K562 (cell line): ENCODE results near the gene TKTL1. TPM values are rescaled to one million over a fixed set of nuclear protein-coding genes. Genes with fewer than 3 reads are reported as not detected.

Experiments used
- IRF1 ChIP-seq: sonication (generic); formaldehyde crosslinking; IDR thresholded peaks from 2 replicates; pipeline ENCODE4 v1.8.0; 2022; ENCODE audit warnings: missing genetic modification reagents, mild to moderate bottlenecking, borderline replicate concordance
- MECOM ChIP-seq: fragments of 250-450 bp; sonication (Bioruptor Pico); IDR thresholded peaks from 2 replicates; pipeline ENCODE4 v1.8.0; 2022; ENCODE audit warnings: inconsistent platforms
- SMAD1 ChIP-seq: fragments of 150-350 bp; IDR thresholded peaks from 2 replicates; pipeline ENCODE4 v1.6.1; 2014; ENCODE audit warnings: low read length, low read depth; ENCODE audit not compliant: partially characterized antibody
- SMAD4 ChIP-seq: fragments of 250-450 bp; sonication (Bioruptor Pico); conservative IDR thresholded peaks from 2 replicates; pipeline ENCODE4 v1.8.0; 2021; ENCODE audit warnings: inconsistent platforms, mild to moderate bottlenecking, moderate library complexity
- TCFL5 ChIP-seq: fragments of 250-450 bp; sonication (Bioruptor Pico); conservative IDR thresholded peaks from 2 replicates; pipeline ENCODE4 v1.6.1; 2021; ENCODE audit warnings: mild to moderate bottlenecking, moderate library complexity, matching md5 sums
- TFAP4 ChIP-seq: sonication (generic); formaldehyde crosslinking; IDR thresholded peaks from 2 replicates; pipeline ENCODE4 v1.8.0; 2022; ENCODE audit warnings: missing genetic modification reagents, mild to moderate bottlenecking, moderate library complexity, borderline replicate concordance
- ZNF830 ChIP-seq: fragments of 250-450 bp; sonication (Bioruptor Pico); IDR thresholded peaks from 2 replicates; pipeline ENCODE4 v1.5.0; 2021; ENCODE audit warnings: mild to moderate bottlenecking
- polyA plus RNA-seq, 8 experiments: library from polyadenylated mRNA; depleted of rRNA in 4 of 8; stranded (reverse) in 5 of 8; unstranded in 3 of 8; fragments of >200 nt; fragmentation: Nextera tagmentation in 2 of 8; fragmentation: Illumina TruSeq in 1 of 8; extraction: Ambion mirVana in 2 of 8; extraction: Trizol in 1 of 8; gene quantifications; 2 replicates each; pipeline versions ENCODE4 v1.2.1 to v1.2.3, GENCODE V29; 2011 to 2014; ENCODE audit warnings: inconsistent platforms in 1 of 8, missing spikeins in 1 of 8
- total RNA-seq, 7 experiments: library from RNA; depleted of rRNA in 6 of 7; stranded (reverse); fragments of >200 nt in 6 of 7; fragmentation: Illumina TruSeq in 2 of 7; extraction: Trizol in 2 of 7; gene quantifications; 2 replicates each; pipeline versions ENCODE4 v1.2.1 to v1.2.3, GENCODE V29; 2011 to 2021; ENCODE audit warnings: low replicate concordance in 1 of 7
- TF ChIP-seq, protein P1 (sequence below), 2 experiments: fragments of 450-650 bp in 1 of 2; sonication (generic) in 1 of 2; formaldehyde crosslinking in 1 of 2; IDR thresholded peaks in 1 of 2; conservative IDR thresholded peaks in 1 of 2; 2 replicates each; pipeline versions ENCODE4 v1.6.1 to v1.8.1; 2016 to 2023; ENCODE audit warnings: mild to moderate bottlenecking in 2 of 2, moderate library complexity in 2 of 2, inconsistent platforms in 1 of 2, missing genetic modification reagents in 1 of 2
- TF ChIP-seq, protein P2 (sequence below): fragments of 250-450 bp; sonication (Bioruptor Pico); IDR thresholded peaks from 2 replicates; pipeline ENCODE4 v1.5.0; 2020; ENCODE audit warnings: mild to moderate bottlenecking
- TF ChIP-seq, protein P3 (sequence below): fragments of 450-650 bp; IDR thresholded peaks from 2 replicates; pipeline ENCODE4 v1.6.1; 2016; ENCODE audit warnings: mild to moderate bottlenecking, moderate library complexity

Gene TKTL1
- total and polyA plus RNA-seq, 9 of the 15 experiments (the other 6 are each of a cell fraction or from before 2014, with no cell fraction given), result 0.18 to 0.71 (median 0.38) TPM

GRCh38 chrX:154371017-154371788, 75.6 kb downstream of the TKTL1 start (continued):
- TF ChIP-seq, protein P1, sequence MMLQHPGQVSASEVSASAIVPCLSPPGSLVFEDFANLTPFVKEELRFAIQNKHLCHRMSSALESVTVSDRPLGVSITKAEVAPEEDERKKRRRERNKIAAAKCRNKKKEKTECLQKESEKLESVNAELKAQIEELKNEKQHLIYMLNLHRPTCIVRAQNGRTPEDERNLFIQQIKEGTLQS (IDR thresholded peaks at IDR 0.05), result no peak
- TF ChIP-seq, protein P1 (CRISPR knock-in tag; conservative IDR thresholded peaks at IDR 0.05), result no peak
- TF ChIP-seq, protein P2, sequence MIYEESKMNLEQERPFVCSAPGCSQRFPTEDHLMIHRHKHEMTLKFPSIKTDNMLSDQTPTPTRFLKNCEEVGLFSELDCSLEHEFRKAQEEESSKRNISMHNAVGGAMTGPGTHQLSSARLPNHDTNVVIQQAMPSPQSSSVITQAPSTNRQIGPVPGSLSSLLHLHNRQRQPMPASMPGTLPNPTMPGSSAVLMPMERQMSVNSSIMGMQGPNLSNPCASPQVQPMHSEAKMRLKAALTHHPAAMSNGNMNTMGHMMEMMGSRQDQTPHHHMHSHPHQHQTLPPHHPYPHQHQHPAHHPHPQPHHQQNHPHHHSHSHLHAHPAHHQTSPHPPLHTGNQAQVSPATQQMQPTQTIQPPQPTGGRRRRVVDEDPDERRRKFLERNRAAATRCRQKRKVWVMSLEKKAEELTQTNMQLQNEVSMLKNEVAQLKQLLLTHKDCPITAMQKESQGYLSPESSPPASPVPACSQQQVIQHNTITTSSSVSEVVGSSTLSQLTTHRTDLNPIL (CRISPR knock-in tag), result no peak
- TF ChIP-seq TCFL5 (CRISPR knock-in tag), result no peak
- 0 out of 2 replicates have a peak, but pooled peaks have one; percentile 80 for TF ChIP-seq ZNF830 (CRISPR knock-in tag)
- no peak for TF ChIP-seq MECOM (CRISPR knock-in tag)
- peak; percentile 84 for TF ChIP-seq TFAP4 (CRISPR knock-in tag)
- TF ChIP-seq, protein P3, sequence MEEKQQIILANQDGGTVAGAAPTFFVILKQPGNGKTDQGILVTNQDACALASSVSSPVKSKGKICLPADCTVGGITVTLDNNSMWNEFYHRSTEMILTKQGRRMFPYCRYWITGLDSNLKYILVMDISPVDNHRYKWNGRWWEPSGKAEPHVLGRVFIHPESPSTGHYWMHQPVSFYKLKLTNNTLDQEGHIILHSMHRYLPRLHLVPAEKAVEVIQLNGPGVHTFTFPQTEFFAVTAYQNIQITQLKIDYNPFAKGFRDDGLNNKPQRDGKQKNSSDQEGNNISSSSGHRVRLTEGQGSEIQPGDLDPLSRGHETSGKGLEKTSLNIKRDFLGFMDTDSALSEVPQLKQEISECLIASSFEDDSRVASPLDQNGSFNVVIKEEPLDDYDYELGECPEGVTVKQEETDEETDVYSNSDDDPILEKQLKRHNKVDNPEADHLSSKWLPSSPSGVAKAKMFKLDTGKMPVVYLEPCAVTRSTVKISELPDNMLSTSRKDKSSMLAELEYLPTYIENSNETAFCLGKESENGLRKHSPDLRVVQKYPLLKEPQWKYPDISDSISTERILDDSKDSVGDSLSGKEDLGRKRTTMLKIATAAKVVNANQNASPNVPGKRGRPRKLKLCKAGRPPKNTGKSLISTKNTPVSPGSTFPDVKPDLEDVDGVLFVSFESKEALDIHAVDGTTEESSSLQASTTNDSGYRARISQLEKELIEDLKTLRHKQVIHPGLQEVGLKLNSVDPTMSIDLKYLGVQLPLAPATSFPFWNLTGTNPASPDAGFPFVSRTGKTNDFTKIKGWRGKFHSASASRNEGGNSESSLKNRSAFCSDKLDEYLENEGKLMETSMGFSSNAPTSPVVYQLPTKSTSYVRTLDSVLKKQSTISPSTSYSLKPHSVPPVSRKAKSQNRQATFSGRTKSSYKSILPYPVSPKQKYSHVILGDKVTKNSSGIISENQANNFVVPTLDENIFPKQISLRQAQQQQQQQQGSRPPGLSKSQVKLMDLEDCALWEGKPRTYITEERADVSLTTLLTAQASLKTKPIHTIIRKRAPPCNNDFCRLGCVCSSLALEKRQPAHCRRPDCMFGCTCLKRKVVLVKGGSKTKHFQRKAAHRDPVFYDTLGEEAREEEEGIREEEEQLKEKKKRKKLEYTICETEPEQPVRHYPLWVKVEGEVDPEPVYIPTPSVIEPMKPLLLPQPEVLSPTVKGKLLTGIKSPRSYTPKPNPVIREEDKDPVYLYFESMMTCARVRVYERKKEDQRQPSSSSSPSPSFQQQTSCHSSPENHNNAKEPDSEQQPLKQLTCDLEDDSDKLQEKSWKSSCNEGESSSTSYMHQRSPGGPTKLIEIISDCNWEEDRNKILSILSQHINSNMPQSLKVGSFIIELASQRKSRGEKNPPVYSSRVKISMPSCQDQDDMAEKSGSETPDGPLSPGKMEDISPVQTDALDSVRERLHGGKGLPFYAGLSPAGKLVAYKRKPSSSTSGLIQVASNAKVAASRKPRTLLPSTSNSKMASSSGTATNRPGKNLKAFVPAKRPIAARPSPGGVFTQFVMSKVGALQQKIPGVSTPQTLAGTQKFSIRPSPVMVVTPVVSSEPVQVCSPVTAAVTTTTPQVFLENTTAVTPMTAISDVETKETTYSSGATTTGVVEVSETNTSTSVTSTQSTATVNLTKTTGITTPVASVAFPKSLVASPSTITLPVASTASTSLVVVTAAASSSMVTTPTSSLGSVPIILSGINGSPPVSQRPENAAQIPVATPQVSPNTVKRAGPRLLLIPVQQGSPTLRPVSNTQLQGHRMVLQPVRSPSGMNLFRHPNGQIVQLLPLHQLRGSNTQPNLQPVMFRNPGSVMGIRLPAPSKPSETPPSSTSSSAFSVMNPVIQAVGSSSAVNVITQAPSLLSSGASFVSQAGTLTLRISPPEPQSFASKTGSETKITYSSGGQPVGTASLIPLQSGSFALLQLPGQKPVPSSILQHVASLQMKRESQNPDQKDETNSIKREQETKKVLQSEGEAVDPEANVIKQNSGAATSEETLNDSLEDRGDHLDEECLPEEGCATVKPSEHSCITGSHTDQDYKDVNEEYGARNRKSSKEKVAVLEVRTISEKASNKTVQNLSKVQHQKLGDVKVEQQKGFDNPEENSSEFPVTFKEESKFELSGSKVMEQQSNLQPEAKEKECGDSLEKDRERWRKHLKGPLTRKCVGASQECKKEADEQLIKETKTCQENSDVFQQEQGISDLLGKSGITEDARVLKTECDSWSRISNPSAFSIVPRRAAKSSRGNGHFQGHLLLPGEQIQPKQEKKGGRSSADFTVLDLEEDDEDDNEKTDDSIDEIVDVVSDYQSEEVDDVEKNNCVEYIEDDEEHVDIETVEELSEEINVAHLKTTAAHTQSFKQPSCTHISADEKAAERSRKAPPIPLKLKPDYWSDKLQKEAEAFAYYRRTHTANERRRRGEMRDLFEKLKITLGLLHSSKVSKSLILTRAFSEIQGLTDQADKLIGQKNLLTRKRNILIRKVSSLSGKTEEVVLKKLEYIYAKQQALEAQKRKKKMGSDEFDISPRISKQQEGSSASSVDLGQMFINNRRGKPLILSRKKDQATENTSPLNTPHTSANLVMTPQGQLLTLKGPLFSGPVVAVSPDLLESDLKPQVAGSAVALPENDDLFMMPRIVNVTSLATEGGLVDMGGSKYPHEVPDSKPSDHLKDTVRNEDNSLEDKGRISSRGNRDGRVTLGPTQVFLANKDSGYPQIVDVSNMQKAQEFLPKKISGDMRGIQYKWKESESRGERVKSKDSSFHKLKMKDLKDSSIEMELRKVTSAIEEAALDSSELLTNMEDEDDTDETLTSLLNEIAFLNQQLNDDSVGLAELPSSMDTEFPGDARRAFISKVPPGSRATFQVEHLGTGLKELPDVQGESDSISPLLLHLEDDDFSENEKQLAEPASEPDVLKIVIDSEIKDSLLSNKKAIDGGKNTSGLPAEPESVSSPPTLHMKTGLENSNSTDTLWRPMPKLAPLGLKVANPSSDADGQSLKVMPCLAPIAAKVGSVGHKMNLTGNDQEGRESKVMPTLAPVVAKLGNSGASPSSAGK, result no peak
- no peak for TF ChIP-seq IRF1 (CRISPR knock-in tag)
- TF ChIP-seq SMAD4 (CRISPR knock-in tag), result peak; percentile 18; the same call in 1 of the 2 replicates
- peak; percentile 49 for TF ChIP-seq SMAD1
